Left colon (tissue), 2 donors: ENCODE measurements around the gene SLC2A8. TPM values are rescaled to one million over a fixed set of nuclear protein-coding genes. Genes with fewer than 3 reads are reported as not detected.

ENCODE experiments used
- ATAC-seq: fragments of 200-7000 bp; cut with Tn5 transposase; one replicate; pipeline ENCODE4 v1.9.1; 2020; ENCODE audit warnings: mild to moderate bottlenecking, moderate library complexity
- DNase-seq, 2 donors: peaks; one replicate each; pipeline ENCODE4 v3.0.0-alpha.2; 2020
- intact Hi-C, 2 donors: fragments of 100-400 bp; cut with DNase I in 1 of 2; cut with micrococcal nuclease in 1 of 2; formaldehyde crosslinking; loops; one replicate each; pipeline versions ENCODE4 v1.11.2 to v1.14.0; 2022; cut with DNase I, micrococcal nuclease
- long read RNA-seq: library from polyadenylated mRNA; unstranded; transcript quantifications from one replicate; pipeline ENCODE4 v2.0.0, GENCODE V29; 2021
- total RNA-seq, 2 donors: library from RNA; stranded (reverse); fragmentation: NEBNext Ultra II Directional; extraction: Animal tissue kit (Norgen Biotek cat#: 25700); gene quantifications; one replicate each; pipeline ENCODE4 v1.2.1, GENCODE V29; 2021
- donor health status: DM: no; HTN: no; CAD: no.
- donor health status: DM: yes; HTN: yes; CAD: no.

The SLC2A8 gene, protein sequence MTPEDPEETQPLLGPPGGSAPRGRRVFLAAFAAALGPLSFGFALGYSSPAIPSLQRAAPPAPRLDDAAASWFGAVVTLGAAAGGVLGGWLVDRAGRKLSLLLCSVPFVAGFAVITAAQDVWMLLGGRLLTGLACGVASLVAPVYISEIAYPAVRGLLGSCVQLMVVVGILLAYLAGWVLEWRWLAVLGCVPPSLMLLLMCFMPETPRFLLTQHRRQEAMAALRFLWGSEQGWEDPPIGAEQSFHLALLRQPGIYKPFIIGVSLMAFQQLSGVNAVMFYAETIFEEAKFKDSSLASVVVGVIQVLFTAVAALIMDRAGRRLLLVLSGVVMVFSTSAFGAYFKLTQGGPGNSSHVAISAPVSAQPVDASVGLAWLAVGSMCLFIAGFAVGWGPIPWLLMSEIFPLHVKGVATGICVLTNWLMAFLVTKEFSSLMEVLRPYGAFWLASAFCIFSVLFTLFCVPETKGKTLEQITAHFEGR
- total RNA-seq = 10 to 100 TPM; 18.1 to 28.6 TPM
- long read RNA-seq, transcript SLC2A8-203 (10 exons, 2,172 nt) = major isoform, 19 of 56 reads
- long read RNA-seq, partial matches to known transcripts = 13 of 56 reads
- long read RNA-seq, other reads (novel, unspliced or antisense) = 21 of 56 reads

DNA sequence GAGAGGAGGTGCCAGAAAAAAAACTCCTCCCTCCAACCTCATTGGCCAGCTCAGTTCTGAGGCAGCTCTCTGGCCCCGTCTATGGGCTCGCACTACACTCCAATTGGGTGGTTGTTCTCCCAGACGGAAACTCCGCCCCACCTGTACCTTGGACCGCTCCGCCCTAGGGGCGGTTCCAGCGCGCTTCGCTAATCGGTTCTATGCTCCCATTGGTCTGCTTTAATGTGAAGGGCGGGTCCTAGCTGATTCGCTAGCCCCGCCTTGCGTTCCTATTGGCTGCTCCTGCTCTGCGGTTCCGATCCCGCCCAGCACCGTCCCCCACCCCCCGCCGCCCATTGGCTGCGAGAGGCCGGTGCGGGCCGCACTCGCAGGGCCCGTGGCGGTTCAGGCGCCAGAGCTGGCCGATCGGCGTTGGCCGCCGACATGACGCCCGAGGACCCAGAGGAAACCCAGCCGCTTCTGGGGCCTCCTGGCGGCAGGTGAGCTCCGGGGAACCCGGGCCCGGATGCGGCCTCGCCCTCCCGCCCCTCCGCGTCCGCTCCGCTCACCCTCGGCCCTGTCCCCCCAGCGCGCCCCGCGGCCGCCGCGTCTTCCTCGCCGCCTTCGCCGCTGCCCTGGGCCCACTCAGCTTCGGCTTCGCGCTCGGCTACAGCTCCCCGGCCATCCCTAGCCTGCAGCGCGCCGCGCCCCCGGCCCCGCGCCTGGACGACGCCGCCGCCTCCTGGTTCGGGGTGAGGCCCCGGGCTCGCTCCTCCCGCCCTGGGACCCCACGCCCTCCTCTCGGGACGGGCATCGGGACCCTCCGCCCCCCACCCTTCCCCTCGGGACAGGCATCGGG lies at the start of gene SLC2A8:
SLC2A8 (plus strand) TSS at position 362 of the 838 bp plus-strand sequence; CDS start at position 424, 62 bp downstream.
- intact Hi-C loops = no loop called here
- ATAC-seq (peak; percentile 87), DNase-seq (peak; percentile 97 to 99)

DNA sequence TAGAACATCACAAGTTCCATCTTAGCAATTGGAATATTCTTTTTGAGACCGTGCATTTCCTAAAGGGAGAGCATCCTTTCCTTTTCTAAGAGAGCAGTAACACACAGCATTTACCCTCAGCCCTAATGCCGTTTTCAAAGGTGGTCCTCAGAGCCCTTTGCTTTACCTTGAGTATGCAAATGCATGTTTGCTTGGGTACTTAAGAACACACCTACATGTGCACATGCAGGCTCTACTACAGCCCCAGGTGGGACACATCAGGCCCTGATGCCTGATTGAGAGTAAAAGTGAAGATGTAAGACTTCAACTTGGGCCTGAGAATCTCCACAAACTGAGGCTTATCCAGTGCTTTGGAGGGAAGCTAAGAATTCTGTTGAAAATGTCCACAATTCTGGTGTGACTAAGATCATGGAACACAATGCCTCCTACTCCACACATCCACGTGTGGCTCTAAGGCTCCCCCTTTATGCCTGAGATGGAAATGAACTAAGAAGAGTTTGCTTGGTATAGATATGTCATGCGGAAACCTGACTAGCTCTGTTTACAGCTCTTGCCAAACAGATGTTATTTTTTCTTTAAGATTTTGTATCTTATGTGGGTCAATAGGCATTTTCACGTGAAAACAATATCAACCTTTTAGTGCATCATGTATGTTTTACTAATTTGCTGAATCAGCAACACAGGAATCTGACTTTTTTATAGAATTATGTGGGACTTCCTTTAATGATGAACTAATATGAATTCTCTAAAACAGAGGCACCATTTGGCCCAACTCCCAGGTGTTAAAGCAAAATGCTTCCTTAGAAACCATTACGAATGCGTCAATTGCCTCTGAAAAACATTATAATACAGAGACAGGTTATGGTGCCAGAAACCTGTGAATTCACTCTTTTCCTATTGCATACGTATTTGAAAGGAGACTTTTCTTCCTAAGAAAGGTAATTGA lies 48.9 kb upstream of the SLC2A8 start:
- ATAC-seq (peak; percentile 69), DNase-seq (no peak)
- intact Hi-C loops = no loop called here

DNA sequence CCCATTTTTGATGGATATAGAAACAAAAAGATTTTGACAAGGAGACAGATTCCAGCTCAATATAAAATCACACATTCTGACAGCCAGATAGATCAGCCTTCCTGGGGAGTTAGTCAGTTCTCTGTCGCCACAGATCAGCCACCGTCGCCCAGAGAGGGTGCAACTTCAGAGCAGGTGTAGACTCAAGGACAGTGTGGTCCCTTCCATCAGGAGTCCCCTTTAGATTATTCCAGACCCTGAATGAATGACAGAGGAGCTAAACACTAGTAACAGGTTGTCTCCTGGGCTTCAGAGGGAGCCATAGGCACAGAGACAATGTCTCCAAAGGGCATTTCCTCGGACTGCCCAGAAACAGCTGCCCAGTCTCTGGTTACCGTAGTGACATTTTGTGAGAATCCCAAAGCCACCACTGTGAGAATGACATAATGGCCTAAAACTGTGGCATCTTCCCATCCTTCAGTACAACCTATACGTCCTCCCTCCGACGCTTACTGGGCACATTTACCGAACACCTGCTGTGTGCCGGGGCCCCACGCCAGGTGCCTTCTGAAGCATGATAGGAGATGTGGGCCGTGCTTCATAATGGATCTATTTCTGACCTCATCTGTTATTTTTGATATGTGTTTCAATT lies 47.4 kb upstream of the SLC2A8 start:
- DNase-seq = no peak
- intact Hi-C loops = no loop called here
- no peak for ATAC-seq

DNA sequence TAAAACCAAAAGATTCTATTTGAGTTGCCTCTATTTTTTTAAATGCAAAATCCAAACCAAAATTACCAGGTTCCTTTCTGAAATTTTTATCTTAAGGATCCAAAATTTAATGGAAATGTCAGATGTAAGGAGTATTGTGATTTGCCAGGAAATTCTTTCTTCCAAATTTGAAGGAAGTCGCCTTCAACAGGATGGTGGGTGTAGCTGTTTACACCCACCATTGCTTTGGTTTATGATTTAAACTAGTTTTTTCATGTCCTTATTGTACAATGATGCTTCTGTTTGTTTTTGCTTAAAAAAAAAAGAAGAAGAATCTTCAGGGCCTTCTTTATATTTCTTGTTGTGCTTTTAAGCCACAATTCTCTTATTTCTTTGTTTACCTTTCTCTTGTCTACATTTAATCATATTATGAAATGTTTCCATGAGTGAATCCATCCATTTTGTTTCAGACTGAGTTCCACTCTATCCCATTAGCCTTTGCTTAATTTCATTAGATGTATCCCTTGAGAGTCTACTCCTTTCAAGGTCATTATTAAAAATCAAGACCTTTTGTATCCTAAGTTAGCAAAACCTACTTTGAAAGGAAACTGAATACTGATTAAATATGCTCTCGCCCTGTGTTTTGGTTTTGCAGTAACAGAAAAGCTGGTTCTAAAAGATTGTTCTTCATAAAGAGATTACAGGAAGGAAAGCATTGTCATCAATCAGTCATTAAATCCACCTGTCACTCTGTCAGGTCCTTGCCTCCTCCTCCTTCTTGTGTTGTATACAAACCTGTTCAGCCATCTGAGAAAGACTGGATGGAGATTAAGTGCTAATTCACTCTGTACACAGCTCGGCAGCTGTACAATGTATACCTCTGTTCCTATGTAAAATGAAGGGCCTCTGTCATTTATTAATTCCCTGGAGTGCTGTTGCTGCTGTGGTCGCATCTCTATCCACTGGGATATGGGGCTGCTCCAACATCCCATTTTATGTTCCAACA lies 45.5 kb upstream of the SLC2A8 start:
- no peak for DNase-seq
- intact Hi-C loops = no loop called here
- no peak for ATAC-seq

DNA sequence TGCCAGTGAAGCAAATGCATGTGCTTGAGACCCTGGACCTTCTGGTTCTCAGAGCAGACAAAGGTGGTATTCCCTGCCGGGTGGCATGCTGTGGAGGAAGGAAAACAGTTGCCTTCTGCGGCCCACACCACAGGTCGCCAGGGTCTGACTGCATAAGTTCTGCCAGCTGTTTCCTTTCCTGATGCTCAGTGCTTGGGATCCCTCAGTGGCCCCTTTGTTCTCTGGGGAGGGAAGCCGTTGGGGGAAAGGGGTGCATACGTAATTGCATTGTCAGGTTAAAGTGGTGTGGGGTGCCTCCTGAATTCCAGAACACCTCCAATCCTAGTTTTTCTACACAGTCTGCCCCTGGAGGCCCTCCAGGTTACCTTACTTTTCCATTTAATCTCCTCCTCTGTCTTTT lies 43.1 kb upstream of the SLC2A8 start:
- no peak for ATAC-seq
- DNase-seq = no peak
- intact Hi-C loops = no loop called here

DNA sequence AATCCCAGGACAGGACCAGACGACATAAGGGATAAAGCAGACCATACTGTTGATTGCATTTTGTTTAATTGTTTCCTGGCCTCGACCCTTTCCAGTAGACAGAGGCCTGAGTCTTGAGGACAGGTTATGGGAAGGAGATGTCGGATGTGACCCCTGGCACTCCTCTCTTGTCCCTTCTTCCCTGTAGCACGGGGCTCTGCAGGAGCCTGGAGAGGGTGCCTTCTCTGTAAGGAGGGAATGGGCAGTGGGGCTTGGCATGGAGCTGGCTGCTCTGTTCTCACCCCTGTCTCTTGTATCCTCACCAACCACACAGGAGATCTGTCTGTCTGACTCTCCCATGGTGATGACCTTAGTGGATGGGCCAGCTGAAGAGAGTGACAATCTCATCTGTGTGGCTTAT lies 40.1 kb upstream of the SLC2A8 start:
- no peak for DNase-seq
- no peak for ATAC-seq
- intact Hi-C loops = no loop called here

DNA sequence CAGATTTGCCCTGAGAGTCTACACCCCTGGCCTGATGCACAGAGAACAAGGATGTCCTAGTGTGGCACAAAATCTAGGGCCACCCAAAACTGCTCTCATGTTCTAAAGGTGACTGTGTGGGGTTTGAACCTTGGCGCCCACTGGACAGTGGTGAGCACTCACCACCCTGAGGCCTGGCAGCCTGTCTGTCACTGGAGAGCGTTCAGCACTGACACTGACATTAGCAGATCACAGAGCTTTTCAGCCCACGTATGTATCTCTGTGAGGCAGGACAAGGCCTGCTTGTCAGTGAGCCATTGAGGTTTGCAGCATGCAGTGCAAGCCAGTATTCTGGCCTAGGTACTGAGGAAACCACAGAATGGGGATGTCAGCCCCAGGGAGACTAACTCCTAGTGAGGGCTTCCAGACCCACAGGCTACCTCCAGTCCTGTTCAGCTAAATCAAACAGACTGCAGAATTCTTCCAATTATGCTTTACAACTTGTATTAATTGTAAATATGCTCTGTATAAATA lies 38.9 kb upstream of the SLC2A8 start:
- no peak for ATAC-seq
- intact Hi-C loops = no loop called here
- no peak for DNase-seq

DNA sequence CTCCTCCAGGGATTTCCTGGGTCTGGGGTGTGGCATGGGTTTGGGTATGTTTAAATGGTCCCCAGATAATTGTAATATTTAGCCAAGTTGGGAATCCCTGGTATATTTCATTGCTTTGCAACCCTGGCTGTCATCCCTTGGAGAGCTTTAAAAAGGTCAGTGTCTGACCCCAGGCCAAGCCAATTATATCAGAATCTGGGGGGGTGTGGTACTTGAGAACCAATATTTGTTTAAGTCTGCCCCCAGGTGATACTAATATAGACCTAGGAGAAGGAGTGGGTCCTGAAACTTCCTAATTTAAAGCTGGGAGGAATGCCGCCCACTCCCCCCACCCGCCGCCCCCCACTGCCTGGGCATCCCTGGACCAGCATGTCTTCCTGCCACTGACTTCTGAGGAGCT lies 38.2 kb upstream of the SLC2A8 start:
- intact Hi-C loops = no loop called here
- ATAC-seq (no peak), DNase-seq (no peak)

DNA sequence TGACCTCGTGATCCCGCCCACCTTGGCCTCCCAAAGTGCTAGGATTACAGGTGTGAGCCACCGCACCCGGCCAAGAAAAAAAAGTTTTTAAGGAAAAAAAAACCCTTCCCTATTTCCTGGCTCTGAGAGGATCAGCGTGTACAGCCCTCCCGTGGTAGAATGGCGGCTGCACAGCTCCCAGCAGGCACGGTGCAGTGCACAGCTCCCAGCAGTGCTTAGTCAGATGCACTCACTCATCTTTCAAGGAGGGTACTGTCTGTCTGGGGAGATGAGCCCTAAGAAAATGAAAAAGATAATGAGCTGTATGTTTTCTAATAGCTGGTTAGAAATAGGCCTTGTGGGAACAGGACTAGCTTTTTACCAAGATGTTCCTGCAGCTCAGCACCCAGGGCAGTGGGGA lies 36.7 kb upstream of the SLC2A8 start:
- intact Hi-C loops = no loop called here
- DNase-seq (no peak), ATAC-seq (no peak)

DNA sequence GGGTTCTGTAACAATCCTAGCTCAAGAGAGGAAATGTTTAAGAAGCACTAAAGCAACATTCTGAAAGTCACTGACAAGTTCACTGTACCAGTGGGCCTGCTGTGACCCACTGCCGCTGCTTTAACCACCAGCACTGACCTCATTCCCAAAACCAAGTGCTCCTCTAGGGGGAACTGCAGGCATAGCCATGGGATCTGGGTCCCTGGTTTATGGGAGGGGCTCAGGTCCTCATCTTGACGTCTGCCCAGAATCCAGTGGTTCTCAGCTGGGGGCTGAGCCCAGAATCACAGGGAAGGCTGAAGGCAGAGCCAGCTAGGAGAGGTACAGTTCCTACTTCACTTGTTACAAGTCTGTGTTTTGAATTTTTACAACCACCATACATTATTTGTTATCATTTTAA lies 36.1 kb upstream of the SLC2A8 start:
- intact Hi-C loops = no loop called here
- DNase-seq = no peak
- peak; percentile 27 for ATAC-seq

DNA sequence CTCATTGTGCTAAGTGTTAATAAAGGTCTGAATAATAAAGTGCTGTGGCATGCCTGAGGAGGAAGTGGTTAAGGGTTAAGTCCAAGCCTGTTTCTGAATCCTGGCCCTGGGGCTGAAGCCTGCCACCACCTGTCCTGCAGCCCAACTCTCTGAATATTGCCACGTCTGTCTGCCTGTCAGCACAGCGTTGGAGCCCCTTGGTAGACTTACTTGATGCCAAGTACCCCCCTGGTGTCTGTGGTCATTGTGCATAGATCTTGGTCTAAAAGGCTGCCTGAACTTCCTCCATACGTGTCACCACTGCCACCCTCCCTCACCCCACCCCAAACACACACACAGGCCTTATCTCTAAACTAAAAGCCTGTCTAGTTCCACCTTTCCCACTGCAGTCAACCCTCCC lies 35.4 kb upstream of the SLC2A8 start:
- DNase-seq (peak; percentile 41 to 49), ATAC-seq (peak; percentile 96)
- intact Hi-C loops = no loop called here

DNA sequence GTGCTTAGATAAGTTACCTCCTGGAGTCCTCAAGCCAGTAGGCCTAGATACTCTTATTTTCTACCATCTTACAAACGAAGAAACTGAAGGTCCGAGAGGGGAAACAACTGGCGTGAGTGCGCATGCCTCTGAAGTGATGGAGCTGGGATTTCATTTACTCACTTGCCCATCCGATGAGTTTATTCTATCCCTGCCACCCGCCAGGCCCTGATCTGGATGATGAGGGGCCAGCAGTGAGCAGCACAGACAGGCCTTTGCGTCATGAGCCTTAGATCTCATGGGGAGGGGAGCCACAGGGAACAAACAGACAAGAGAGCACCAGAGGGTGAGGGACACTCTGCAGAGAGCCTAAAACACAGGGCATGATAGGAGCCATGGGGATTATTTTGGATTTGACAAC lies 34.1 kb upstream of the SLC2A8 start:
- intact Hi-C loops = no loop called here
- ATAC-seq = no peak
- no peak for DNase-seq

DNA sequence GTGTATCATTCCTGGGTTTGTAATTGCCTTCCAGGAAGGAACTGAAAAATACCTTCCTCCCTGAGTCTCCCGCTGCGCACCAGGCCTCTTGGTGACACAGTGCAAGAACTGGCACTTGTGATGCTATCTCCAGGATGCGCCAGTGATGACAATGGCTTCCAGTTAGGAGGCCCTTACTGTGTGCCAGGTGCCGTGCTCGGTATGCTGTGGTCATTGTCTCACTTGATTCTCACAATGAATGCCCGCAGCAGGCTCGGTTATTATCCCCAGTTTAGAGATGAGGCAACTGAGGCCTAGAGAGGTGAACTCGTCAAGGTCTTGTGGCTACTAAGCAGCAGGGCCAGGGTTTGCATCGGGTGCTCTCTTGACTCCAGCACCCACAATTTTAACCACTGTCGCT lies 31.5 kb upstream of the SLC2A8 start:
- ATAC-seq = no peak
- DNase-seq = no peak
- intact Hi-C loops = no loop called here

DNA sequence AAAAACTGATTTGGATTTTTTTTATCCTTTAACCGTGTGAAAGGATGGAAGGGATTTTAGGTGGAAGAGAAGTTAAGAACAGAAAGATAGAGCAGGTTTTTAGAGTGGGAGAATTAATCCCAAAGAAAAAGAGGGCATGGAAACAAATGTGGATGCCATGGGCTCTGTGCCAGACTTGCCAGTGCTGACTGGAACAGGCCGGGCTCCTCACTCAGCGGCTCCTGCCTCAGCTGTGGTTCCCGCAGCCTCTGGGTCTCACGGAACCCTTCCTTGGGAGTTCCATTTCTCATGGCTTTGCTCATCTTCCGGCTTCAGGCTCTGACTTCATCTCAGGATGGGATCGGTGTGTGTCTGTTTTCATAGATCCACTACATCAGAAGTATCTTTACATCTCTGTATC lies 30.4 kb upstream of the SLC2A8 start:
- DNase-seq = no peak
- ATAC-seq = no peak
- intact Hi-C loops = no loop called here

DNA sequence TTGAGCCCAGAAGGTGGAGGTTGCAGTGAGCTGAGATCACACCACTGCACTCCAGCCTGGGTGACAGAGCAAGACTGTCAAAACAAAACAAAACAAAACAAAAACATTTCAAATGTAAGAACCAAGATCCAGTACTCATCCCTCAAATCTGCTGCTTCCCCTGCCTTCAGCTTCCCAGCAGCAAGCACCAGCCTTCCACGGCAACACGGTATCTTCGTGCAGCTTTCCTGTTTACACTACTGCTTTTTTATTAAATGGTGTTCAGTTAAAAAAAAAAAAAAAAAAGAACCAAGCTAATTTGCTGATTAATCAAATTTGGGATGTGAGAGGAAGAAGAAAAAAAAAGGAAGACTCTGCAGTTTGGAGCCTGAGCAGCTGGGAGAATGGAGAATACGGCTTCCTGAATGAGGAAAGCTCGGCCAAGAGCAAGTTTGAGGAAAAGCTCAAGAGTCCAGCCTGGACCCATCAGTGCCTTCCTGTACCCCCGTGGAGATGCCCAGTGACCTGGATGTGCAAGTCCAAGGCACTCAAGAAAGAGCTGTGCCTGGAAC lies 28.0 kb upstream of the SLC2A8 start:
- ATAC-seq = no peak
- no peak for DNase-seq
- intact Hi-C loops = no loop called here

DNA sequence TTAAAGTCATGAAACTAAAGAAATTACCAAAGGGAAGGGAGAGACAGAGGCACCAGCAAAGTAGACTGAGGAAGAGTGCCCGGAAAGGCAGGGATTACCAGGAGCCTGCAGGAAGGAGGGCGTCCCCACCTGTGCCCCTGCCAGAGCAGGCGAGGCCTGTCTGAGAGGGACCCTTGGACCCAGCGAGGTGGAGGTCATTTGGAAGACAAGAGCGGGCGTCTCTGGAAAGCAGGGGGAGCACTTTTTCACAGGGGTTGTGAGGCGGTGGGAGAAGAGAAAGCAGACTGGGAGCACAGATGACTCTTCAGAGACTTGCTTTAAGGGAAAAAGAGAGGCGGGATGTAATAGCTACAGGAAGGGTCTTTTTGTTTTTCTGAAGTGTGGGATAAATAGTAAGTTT lies 27.5 kb upstream of the SLC2A8 start:
- DNase-seq (no peak), ATAC-seq (no peak)
- intact Hi-C loops = no loop called here

DNA sequence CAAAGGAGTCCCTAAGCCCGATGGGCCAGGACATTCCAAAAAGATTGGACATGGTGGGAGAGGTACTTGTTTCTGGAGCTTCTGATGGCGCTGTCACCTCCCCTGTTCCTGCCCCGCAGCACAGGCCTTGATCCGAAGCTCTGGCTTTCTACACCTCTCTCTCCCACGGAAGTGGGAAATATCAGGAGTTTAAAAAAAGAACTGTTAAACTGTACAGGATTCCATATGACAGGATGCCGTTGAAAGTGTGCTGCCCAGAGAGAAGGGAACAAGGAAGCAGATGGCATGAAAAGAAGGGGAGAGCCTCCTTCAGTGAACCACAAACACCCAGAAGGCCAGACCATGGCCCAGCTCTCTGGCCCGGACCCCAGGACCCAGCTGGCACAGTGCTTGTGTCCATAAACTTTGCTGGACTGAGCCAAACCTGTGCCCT lies 26.8 kb upstream of the SLC2A8 start:
- intact Hi-C loops = no loop called here
- ATAC-seq (no peak), DNase-seq (no peak)
